SK-N-MC (cell line): ENCODE results near the gene CTNNA2.

Experiments
- EZH2 ChIP-seq: fragments of 200-600 bp; sonication (generic); IDR thresholded peaks from one replicate; pipeline ENCODE4 v1.6.1; 2017; ENCODE audit warnings: antibody characterized with exemption
- POLR2AphosphoS5 ChIP-seq: IDR thresholded peaks from 2 replicates; pipeline ENCODE4 v1.6.1; 2012; ENCODE audit warnings: mild to moderate bottlenecking, low read depth, low read length, borderline replicate concordance

- TF ChIP-seq EZH2 (no peak), POLR2AphosphoS5 (no peak)
Observed at GRCh38 chr2:80292474-80292873, 779.6 kb downstream of the CTNNA2 start.
